IMR-90 (cell line): ENCODE data around the gene IFT52. TPM values are rescaled to one million over a fixed set of nuclear protein-coding genes. Genes with fewer than 3 reads are reported as not detected.
"Not testable (repeated sequence)": the region's sequence is repeated elsewhere in the genome, so short reads cannot be mapped to it uniquely, and the experiment has no call there.

Source experiments
- ATAC-seq: fragments of 200-7000 bp; cut with Tn5 transposase; 2 replicates; pipeline ENCODE4 v1.9.1; 2020; ENCODE audit warnings: low read depth, mild to moderate bottlenecking, moderate library complexity
- BruUV-seq: library from RNA; stranded (reverse); fragments of 400-500 nt; replicated peaks from 2 replicates; lab custom pipeline; 2021; lab: Mats Ljungman, UMichigan
- CTCF ChIA-PET: fragments of 300-600 bp; formaldehyde crosslinking; extraction: SDS; loops from one replicate; lab custom pipeline; 2021; ENCODE audit warnings: antibody characterized with exemption; lab: Yijun Ruan, JAX
- POLR2A ChIA-PET: fragments of 300-600 bp; sonication (Branson Sonifier 250); formaldehyde crosslinking; loops from one replicate; lab custom pipeline; 2022; ENCODE audit warnings: antibody characterized with exemption; ENCODE audit not compliant: unreplicated experiment; lab: Charles Lee
- DNase-seq: peaks from one replicate; pipeline ENCODE4 v3.0.0; 2013
- H2AFZ ChIP-seq: replicated peaks from 2 replicates; pipeline ENCODE3; 2013; ENCODE audit warnings: low read length, mild to moderate bottlenecking; ENCODE audit not compliant: poor library complexity
- H2AK5ac ChIP-seq: 2 replicates; pipeline ENCODE4 v1.6.1; 2013; ENCODE audit warnings: low read depth, low read length, inconsistent platforms
- H2AK9ac ChIP-seq: replicated peaks from 2 replicates; pipeline ENCODE3; 2013; ENCODE audit warnings: mild to moderate bottlenecking, low read depth, low read length, moderate library complexity; ENCODE audit not compliant: poor library complexity
- H2BK120ac ChIP-seq: 2 replicates; pipeline ENCODE4 v1.6.1; 2013; ENCODE audit warnings: low read depth, low read length, inconsistent platforms
- H2BK15ac ChIP-seq: 3 replicates; pipeline ENCODE4 v1.6.1; 2013; ENCODE audit warnings: low read depth, low read length, inconsistent platforms
- H2BK20ac ChIP-seq: 2 replicates; pipeline ENCODE4 v1.6.1; 2013; ENCODE audit warnings: low read depth, mild to moderate bottlenecking, inconsistent platforms, low read length, moderate library complexity
- H2BK5ac ChIP-seq: 2 replicates; pipeline ENCODE4 v1.6.1; 2013; ENCODE audit warnings: mild to moderate bottlenecking, low read depth, low read length, inconsistent platforms; ENCODE audit not compliant: poor library complexity, severe bottlenecking
- H3K14ac ChIP-seq: replicated peaks from 2 replicates; pipeline ENCODE4 v1.6.1; 2013; ENCODE audit warnings: low read depth, low read length, inconsistent platforms
- H3K18ac ChIP-seq: 2 replicates; pipeline ENCODE4 v1.6.1; 2013; ENCODE audit warnings: low read depth, low read length, control low read depth
- H3K23ac ChIP-seq: 2 replicates; pipeline ENCODE4 v1.6.1; 2013; ENCODE audit warnings: low read depth, low read length, inconsistent platforms
- H3K27ac ChIP-seq: 2 replicates; pipeline ENCODE4 v1.5.1; 2013; ENCODE audit warnings: mild to moderate bottlenecking, control low read depth, low read length; ENCODE audit not compliant: insufficient read depth
- H3K27me3 ChIP-seq: 2 replicates; pipeline ENCODE4 v1.6.1; 2013; ENCODE audit warnings: low read length; ENCODE audit not compliant: control insufficient read depth, insufficient read depth
- H3K36me3 ChIP-seq: 2 replicates; pipeline ENCODE4 v1.6.1; 2013; ENCODE audit warnings: low read length, mixed read lengths; ENCODE audit not compliant: control insufficient read depth, insufficient read depth
- H3K4ac ChIP-seq: 2 replicates; pipeline ENCODE4 v1.6.1; 2013; ENCODE audit warnings: low read depth, low read length, inconsistent platforms
- H3K4me1 ChIP-seq: 2 replicates; pipeline ENCODE4 v1.6.1; 2013; ENCODE audit warnings: low read length, mixed read lengths; ENCODE audit not compliant: control insufficient read depth, insufficient read depth
- H3K4me2 ChIP-seq: 2 replicates; pipeline ENCODE4 v1.6.1; 2013; ENCODE audit warnings: low read depth, mild to moderate bottlenecking, control low read depth, low read length, moderate library complexity
- H3K4me3 ChIP-seq: 2 replicates; pipeline ENCODE4 v1.5.1; 2013; ENCODE audit warnings: low read depth, mild to moderate bottlenecking, control low read depth, low read length, moderate library complexity; ENCODE audit not compliant: insufficient read depth
- H3K56ac ChIP-seq: 2 replicates; pipeline ENCODE4 v1.6.1; 2013; ENCODE audit warnings: low read length, inconsistent platforms; ENCODE audit not compliant: insufficient read depth; ENCODE audit errors: extremely low read depth
- H3K79me1 ChIP-seq, 2 experiments: 2 replicates each; pipeline ENCODE4 v1.6.1; 2013; ENCODE audit warnings: low read length in 2 of 2, inconsistent platforms in 1 of 2, low read depth in 1 of 2
- H3K9ac ChIP-seq: 2 replicates; pipeline ENCODE4 v1.6.1; 2013; ENCODE audit warnings: low read depth, low read length, control low read depth
- H3K9me1 ChIP-seq: 2 replicates; pipeline ENCODE4 v1.6.1; 2013; ENCODE audit warnings: low read length, inconsistent platforms; ENCODE audit not compliant: insufficient read depth
- H3K9me3 ChIP-seq: 2 replicates; pipeline ENCODE4 v1.6.1; 2013; ENCODE audit warnings: low read length; ENCODE audit not compliant: control insufficient read depth, insufficient read depth
- H4K20me1 ChIP-seq: 2 replicates; pipeline ENCODE4 v1.6.1; 2013; ENCODE audit warnings: low read length, inconsistent platforms; ENCODE audit not compliant: insufficient read depth
- H4K5ac ChIP-seq: 2 replicates; pipeline ENCODE4 v1.6.1; 2013; ENCODE audit warnings: mild to moderate bottlenecking, low read depth, low read length, control low read depth
- H4K8ac ChIP-seq, 2 experiments: 2 replicates each; pipeline ENCODE4 v1.6.1; 2013; ENCODE audit warnings: low read depth in 2 of 2, low read length in 2 of 2, control low read depth in 1 of 2, inconsistent platforms in 1 of 2
- H4K91ac ChIP-seq: 2 replicates; pipeline ENCODE4 v1.6.1; 2013; ENCODE audit warnings: low read depth, low read length, inconsistent platforms; ENCODE audit not compliant: insufficient read depth
- WGBS, 2 experiments: methylation state at CpG; one replicate each; pipeline versions ENCODE4 v1.1.5 to v1.1.7; 2013; ENCODE audit warnings: missing lambda C conversion rate in 2 of 2; ENCODE audit not compliant: insufficient read length in 1 of 2; ENCODE audit errors: extremely low coverage in 2 of 2; 5-methylcytosine and 5-hydroxymethylcytosine counted together
- dilution Hi-C: fragments of 300-500 bp; cut with HindIII; formaldehyde crosslinking; loops from one replicate; pipeline ENCODE4 v1.14.3; 2018; ENCODE audit warnings: low sequenced_read_pairs; ENCODE audit not compliant: unreplicated experiment
- in situ Hi-C: fragments of 300-500 bp; cut with MboI; formaldehyde crosslinking; loops from 3 replicates; pipeline ENCODE4 v1.14.3; 2019; ENCODE audit warnings: low sequenced_read_pairs, inconsistent platforms, mixed read lengths
- intact Hi-C: fragments of 100-400 bp; cut with micrococcal nuclease; formaldehyde crosslinking; loops from 2 replicates; pipeline ENCODE4 v1.10.0; 2022
- polyA plus RNA-seq, 3 experiments: library from polyadenylated mRNA; depleted of rRNA; stranded (reverse); fragments of >200 nt; gene quantifications; 2 replicates each; pipeline ENCODE4 v1.2.3, GENCODE V29; 2012; ENCODE audit warnings: low replicate concordance in 1 of 3
- total RNA-seq: library from RNA; depleted of rRNA; stranded (reverse); fragments of >200 nt; gene quantifications from 2 replicates; pipeline ENCODE4 v1.2.3, GENCODE V29; 2012

IFT52 gene
- total and polyA plus RNA-seq, 2 of the 4 experiments (the other 2 are of a cell fraction) = 31.2 to 55.6 TPM

GRCh38 chr20:43601960-43602359 lies 11.2 kb downstream of the IFT52 start:
- ATAC-seq, DNase-seq, H2BK5ac ChIP-seq, H3K23ac ChIP-seq, H3K27ac ChIP-seq, H3K18ac ChIP-seq, H3K4ac ChIP-seq, H2BK120ac ChIP-seq, H2BK20ac ChIP-seq, H4K20me1 ChIP-seq, H3K9me3 ChIP-seq, POLR2A ChIA-PET, H4K91ac ChIP-seq, in situ Hi-C loops, CTCF ChIA-PET, BruUV-seq, H2AFZ ChIP-seq, H3K4me2 ChIP-seq, H2AK5ac ChIP-seq, H2AK9ac ChIP-seq, H3K56ac ChIP-seq, intact Hi-C loops, H3K4me3 ChIP-seq, H3K14ac ChIP-seq, H3K4me1 ChIP-seq, H3K79me1 ChIP-seq, H4K8ac ChIP-seq, H3K9me1 ChIP-seq, H3K9ac ChIP-seq, H2BK15ac ChIP-seq, H3K27me3 ChIP-seq, dilution Hi-C loops, H4K5ac ChIP-seq: not testable (repeated sequence)
- no CpG with 5 or more reads among the region's 8 CpGs for WGBS, 2 experiments
- H3K36me3 ChIP-seq = peaks cover 24% of the 10 kb centered on the region
